ENCODE results near the gene ZNRF3. TPM values are rescaled to one million over a fixed set of nuclear protein-coding genes. Genes with fewer than 3 reads are reported as not detected.

Gene ZNRF3
- total RNA-seq, 4 donors from 2014 or later = 17.2 to 22.8 (median 19.5) TPM

DNA sequence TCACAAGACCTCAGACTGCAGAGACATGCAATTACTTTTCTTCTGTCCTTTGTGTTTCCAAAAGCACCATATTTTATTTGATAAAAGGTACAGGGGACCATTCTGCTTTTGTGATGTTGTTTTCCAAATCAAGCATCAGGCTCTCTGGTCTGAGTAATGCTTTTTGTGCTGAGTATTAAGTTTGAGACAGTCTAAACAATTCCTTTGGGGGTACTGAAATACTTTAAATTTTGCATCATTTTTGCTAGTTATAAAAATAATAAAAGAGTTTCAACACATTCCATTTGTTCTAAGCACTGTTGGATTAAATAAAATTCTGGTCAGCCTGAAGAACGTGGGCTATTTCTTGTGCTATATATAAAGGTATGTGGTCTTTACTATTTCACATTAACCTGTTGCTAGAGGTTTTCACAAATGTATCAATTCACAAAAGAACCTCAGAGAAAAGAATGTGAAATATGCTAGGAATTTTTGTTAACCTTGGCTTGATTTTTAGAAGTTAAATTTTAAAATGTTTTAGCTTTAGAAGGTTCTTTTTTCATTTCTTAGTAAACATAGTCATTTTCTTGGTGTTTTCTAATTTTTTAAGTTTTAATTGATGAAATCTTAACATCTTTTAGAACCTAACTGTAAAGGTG, 116.7 kb downstream of the ZNRF3 start:
- no peak overlapping the region for H3K4me3 ChIP-seq (ENCODE audit: low read depth, poor library complexity, severe bottlenecking)
- no peak for DNase-seq (ENCODE audit: low spot score in 2 of 2)
- WGBS, 2 donors = 55 to 60% methylated on average over 1 of the region's 1 CpG
- TF ChIP-seq, protein P1, sequence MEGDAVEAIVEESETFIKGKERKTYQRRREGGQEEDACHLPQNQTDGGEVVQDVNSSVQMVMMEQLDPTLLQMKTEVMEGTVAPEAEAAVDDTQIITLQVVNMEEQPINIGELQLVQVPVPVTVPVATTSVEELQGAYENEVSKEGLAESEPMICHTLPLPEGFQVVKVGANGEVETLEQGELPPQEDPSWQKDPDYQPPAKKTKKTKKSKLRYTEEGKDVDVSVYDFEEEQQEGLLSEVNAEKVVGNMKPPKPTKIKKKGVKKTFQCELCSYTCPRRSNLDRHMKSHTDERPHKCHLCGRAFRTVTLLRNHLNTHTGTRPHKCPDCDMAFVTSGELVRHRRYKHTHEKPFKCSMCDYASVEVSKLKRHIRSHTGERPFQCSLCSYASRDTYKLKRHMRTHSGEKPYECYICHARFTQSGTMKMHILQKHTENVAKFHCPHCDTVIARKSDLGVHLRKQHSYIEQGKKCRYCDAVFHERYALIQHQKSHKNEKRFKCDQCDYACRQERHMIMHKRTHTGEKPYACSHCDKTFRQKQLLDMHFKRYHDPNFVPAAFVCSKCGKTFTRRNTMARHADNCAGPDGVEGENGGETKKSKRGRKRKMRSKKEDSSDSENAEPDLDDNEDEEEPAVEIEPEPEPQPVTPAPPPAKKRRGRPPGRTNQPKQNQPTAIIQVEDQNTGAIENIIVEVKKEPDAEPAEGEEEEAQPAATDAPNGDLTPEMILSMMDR (IDR thresholded peaks at IDR 0.05) = no peak
- intact Hi-C loops (cut with DNase I; ENCODE audit: low total_unique reads) = no loop called here

GRCh38 chr22:29000641-29001040, 117.3 kb downstream of the ZNRF3 start:
- no peak for TF ChIP-seq POLR2A (IDR thresholded peaks at IDR 0.05)
- TF ChIP-seq, protein P1 (IDR thresholded peaks at IDR 0.05) = no peak
- H3K4me3 ChIP-seq (ENCODE audit: low read depth, poor library complexity, severe bottlenecking) = no peak overlapping the region
- 95 to 96% methylated on average over 5 of the region's 5 CpGs for WGBS, 2 donors
- intact Hi-C loops (cut with DNase I; ENCODE audit: low total_unique reads) = no loop called here
- DNase-seq (ENCODE audit: low spot score in 2 of 2) = no peak

- no peak overlapping the region for H3K4me3 ChIP-seq (ENCODE audit: low read depth, poor library complexity, severe bottlenecking)
- intact Hi-C loops (cut with DNase I; ENCODE audit: low total_unique reads) = no loop called here
- TF ChIP-seq, protein P1 (IDR thresholded peaks at IDR 0.05) = no peak
- no peak for TF ChIP-seq POLR2A (IDR thresholded peaks at IDR 0.05)
- DNase-seq (ENCODE audit: low spot score in 2 of 2) = no peak
- 89 to 94% methylated on average over 4 of the region's 4 CpGs for WGBS, 2 donors
Observed at GRCh38 chr22:29002603-29003002, 119.2 kb downstream of the ZNRF3 start.

- WGBS, 2 donors = 91 to 94% methylated on average over 4 of the region's 4 CpGs
- intact Hi-C loops (cut with DNase I; ENCODE audit: low total_unique reads) = no loop called here
- DNase-seq (ENCODE audit: low spot score in 2 of 2) = no peak
- TF ChIP-seq, protein P1 (IDR thresholded peaks at IDR 0.05) = no peak
- TF ChIP-seq POLR2A (IDR thresholded peaks at IDR 0.05) = no peak
- no peak overlapping the region for H3K4me3 ChIP-seq (ENCODE audit: low read depth, poor library complexity, severe bottlenecking)
Observed at GRCh38 chr22:29003552-29003951, 120.2 kb downstream of the ZNRF3 start.

- intact Hi-C loops (cut with DNase I; ENCODE audit: low total_unique reads) = no loop called here
- 58 to 60% methylated on average over 9 of the region's 9 CpGs for WGBS, 2 donors
Observed at GRCh38 chr22:29003975-29004646, 120.7 kb downstream of the ZNRF3 start.

More at GRCh38 chr22:29003975-29004646, 120.7 kb downstream of the ZNRF3 start:
- no peak overlapping the region for H3K4me3 ChIP-seq (ENCODE audit: low read depth, poor library complexity, severe bottlenecking)
- no peak for TF ChIP-seq POLR2A (IDR thresholded peaks at IDR 0.05)
- TF ChIP-seq, protein P1 (IDR thresholded peaks at IDR 0.05) = no peak
- no peak for DNase-seq (ENCODE audit: low spot score in 2 of 2)
